Upper lobe of left lung (tissue), 4 donors: Measurements from ENCODE around the gene TCF7L1.

Experiments
- CTCF ChIP-seq, 6 experiments: fragments of 450-650 bp in 4 of 6; fragments of 200-600 bp in 2 of 6; sonication (generic) in 2 of 6; IDR thresholded peaks; one replicate each; pipeline ENCODE4 v1.5.1; 2016 to 2019; ENCODE audit warnings: antibody characterized with exemption in 6 of 6
- EP300 ChIP-seq, 4 donors: sonication (generic); formaldehyde crosslinking; IDR thresholded peaks; one replicate each; pipeline ENCODE4 v1.5.1; 2017; ENCODE audit warnings: antibody characterized with exemption in 4 of 4, control low read depth in 2 of 4
- POLR2A ChIP-seq, 4 donors: fragments of 450-650 bp; IDR thresholded peaks; one replicate each; pipeline ENCODE4 v1.5.1; 2016 to 2017; ENCODE audit warnings: antibody characterized with exemption in 4 of 4, mild to moderate bottlenecking in 2 of 4
- POLR2AphosphoS5 ChIP-seq, 2 donors: sonication (generic); formaldehyde crosslinking; IDR thresholded peaks; one replicate each; pipeline ENCODE4 v1.5.1; 2017; ENCODE audit warnings: antibody characterized with exemption in 2 of 2

DNA sequence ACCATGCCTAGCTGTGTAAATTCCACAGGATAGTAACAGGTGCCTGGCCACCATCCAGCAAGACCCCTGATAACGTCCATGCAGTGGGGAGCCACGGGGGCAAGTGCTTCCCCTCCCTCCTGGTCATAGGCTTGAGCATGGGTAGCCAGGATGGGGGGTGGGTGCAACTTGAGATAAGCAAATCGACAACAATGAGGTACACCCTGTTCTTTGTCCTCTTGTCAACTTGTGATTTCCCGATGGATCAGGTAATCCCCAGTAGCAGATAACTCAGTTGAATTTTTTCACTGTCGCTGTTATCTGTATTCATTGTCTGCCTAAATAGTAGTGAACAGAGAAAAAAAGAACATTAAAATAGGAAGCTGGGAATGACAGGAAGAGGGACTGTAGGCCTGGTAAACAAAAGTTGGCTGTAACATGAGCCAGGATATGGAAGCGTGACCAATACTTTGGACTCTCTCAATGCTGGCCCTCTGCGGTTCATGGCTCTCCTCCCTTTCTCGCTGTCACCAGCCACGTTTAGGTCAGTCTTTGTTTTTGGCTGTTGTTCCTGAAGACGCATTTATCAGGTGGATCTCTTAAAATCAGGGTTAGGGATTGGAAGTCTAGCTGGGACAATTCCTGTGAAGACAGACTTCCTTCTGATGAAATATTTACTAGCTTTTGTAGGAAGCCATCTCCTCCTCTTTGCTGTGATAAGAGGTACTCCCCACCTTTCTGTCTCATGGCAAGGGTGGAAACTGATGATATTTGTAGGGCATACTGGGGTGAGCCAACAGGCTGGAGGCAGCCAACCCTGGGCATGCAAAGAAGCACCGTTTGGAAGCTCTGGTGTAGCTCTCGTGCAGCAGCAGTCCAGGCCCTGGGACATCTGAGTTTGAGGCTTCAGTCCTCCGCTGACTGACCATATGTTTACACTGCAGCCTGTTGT lies 42.4 kb downstream of the TCF7L1 start:
- no peak for TF ChIP-seq POLR2A (IDR thresholded peaks at IDR 0.05)
- no peak for TF ChIP-seq CTCF (IDR thresholded peaks at IDR 0.05)
- no peak for TF ChIP-seq POLR2AphosphoS5 (IDR thresholded peaks at IDR 0.05)
- no peak for TF ChIP-seq EP300 (IDR thresholded peaks at IDR 0.05)
